GM18867 (cell line): ENCODE data around the gene ADGRG1.
"Not testable (repeated sequence)": the region's sequence is repeated elsewhere in the genome, so short reads cannot be mapped to it uniquely, and the experiment has no call there.

Experiments
- ATAC-seq: cut with Tn5 transposase; IDR thresholded peaks from one replicate; pipeline ENCODE4 v1.9.1; 2021; ENCODE audit warnings: mild to moderate bottlenecking, moderate library complexity; ENCODE audit not compliant: unreplicated experiment

The ADGRG1 gene

DNA sequence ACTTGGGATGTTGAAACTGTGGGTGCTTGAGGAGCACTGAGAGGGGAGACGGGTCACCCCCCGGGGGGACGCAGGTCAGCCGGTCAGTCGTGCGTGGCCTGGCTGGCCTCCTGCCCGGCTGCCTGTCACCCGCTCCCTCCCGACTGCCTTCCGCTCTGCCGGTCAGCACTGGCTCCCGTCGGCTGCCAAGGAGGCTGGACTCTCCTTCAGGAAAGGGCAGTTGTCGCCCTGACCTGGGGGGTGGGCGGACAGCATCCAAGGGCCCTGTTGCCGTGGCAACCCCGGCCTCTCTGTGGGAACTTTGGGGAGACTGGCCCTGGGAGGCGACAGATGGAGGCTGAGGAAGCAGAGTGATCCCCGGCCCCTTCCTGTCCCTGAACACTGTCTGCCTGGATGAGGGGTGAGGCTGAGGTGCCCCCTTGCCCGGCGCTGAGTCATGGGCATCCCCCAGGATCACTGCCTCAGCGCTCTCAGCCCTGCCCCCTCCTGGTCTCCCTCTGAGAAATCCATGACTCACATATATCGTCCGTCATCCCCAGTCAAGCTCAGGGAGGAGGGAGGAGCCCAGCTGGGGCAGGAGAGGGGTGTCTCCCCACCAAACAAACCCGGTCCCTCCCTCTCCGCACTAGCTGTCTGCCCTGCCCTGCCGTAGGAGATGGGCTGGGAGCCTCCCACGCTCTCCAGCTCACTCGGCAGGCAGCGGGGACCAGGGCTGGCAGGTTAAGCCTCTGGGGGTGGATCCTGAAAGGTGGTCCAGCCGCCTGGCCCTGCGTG lies at the start of gene ADGRG1:
TSS of gene ADGRG1 (plus strand) at position 623 of the 774 bp plus-strand sequence. CDS start 21,658 bp downstream, outside the sequence.
- ATAC-seq = no peak

- no peak for ATAC-seq
Measured at GRCh38 chr16:57579361-57579665, 49.1 kb upstream of the ADGRG1 start.

GRCh38 chr16:57585051-57585687 lies 43.3 kb upstream of the ADGRG1 start:
- no peak for ATAC-seq

DNA sequence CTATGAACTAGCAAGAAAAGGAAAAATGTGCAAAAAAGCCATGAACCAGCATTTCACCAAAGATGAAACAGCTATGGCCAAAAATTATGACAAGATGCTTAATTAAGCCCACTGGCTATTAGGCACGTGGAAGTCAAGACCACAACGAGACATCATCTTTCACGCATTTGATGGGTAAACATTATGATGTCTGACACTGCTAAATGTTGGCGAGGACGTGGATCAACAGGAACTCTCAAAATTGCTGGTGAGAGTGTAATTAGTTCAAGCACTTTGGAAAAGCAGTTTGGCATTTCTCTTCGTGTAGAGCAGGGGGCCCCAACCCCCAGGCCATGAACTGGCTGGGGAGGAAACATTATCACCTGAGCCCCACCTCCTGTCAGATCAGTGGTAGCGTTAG lies 39.6 kb upstream of the ADGRG1 start:
- ATAC-seq = no peak

DNA sequence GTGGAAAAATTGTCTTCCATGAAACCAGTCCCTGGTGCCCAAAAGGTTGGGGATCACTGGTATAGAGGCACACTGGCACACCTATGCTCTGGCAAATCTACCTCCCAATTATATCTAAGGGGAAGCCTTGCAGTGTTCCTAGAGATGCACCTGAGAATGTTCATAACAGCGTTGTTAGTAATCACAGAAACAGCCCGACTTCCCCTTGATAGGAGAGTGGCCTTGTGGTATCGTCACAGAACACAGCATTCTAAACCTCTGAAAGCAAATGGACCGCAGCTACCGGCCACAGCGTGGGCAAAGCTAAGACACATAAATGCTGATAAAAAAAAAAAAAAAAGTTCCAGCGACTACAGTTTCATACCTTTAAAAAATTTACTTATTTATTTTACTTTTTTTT lies 39.1 kb upstream of the ADGRG1 start:
- ATAC-seq = no peak

- ATAC-seq = peak; percentile 4
Measured at GRCh38 chr16:57590654-57591085, 37.8 kb upstream of the ADGRG1 start.

GRCh38 chr16:57591086-57591869 lies 37.2 kb upstream of the ADGRG1 start:
- ATAC-seq = peak; percentile 64

- no peak for ATAC-seq
Measured at GRCh38 chr16:57591870-57592485, 36.5 kb upstream of the ADGRG1 start.

DNA sequence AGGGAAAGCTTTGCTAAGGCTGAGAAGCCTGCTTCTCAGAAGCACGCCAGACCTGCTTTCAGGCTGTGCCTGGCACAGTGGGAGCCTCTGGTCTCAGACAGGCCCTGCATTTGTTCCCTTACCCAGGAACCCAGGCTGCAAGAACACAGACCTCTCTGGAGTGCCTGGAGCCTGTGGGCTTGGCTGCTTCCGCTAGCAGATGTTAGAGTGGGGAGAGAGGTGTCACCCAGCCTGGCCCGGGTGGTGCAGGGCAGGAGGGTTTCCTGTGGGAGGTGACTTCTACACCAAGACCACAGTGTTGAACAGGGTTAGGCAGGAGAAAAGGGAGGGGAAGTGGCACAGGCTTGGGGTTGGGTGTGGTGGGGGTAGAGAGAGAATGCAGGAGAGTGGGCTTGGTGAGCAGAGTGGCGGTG lies 35.8 kb upstream of the ADGRG1 start:
- peak; percentile 71 for ATAC-seq

DNA sequence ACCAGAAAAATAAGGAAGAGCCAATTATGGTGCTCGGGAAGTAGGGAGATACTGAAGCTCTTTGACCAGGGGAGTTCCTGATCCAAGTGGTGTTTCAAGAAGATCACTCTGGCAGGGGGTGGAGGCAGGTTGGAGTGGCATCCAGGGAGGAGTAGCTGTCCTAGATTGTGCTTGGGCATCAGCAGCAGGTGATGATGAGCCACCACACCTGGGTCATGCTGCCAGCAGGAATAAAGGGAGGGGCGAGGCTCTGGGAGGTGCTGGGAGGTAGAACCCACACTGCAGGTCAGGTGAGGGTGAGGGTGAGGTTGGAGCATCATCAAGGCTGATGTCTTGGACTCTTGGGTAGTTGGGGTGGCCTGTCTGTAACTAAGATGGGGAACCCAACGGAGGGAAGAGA lies 35.4 kb upstream of the ADGRG1 start:
- ATAC-seq = no peak

DNA sequence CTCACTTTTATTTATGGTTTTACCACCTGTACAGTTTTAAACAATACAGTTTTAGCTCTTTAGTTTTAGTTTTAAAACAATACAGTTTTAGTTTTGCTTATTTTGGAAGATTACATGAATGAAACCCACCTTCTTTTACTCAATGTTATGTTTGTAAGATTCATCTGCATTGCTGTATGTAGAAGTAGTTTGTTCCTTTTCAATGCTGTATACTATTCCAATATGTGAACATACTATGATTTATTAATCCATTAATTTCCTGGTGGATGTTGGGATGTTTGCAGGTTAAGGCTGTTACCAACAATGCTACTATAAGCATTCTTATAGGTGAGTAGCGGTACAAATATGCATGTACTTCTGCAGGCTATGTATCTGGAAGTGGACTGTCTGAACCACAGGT lies 34.4 kb upstream of the ADGRG1 start:
- ATAC-seq = no peak

DNA sequence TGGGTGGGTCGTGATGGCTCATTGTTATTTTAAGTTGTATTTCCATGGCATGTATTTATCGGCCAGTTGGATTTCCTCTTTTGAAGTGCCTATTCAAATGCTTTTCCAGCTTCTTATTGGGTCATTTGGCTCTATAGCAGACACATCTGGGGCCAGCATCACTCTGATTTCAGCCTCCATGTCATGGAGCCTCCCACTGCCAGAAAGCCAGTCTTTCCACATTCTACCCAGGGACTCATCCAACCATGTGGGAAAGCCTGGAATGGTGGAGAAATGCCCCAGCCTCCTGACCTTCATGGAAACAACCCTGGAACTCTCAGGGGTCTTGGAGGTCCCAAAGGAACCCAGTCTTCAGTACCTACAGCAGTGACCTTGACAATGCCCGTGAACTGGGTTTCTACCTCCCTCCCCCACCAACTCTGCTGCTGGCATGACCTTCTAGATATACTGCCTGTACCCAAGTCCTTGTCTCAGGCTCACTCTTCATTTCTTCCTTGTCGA lies 33.8 kb upstream of the ADGRG1 start:
- no peak for ATAC-seq

DNA sequence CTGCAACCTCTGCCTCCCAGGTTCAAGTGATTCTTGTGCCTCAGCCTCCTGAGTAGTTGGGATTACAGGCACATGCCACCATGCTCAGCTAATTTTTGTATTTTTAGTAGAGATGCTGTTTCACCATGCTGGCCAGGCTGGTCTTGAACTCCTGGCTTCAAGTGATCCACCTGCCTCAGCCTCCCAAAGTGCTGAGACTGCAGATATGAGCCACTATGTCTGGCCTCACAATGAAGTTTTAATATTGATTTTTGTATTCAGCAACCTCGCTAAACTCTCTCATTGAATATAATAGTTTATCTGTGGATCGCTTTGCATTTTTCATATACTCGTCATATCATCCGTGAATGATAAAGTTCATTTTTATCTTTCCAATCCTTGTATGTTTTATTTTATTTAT lies 32.2 kb upstream of the ADGRG1 start:
- ATAC-seq = not testable (repeated sequence)

- no peak for ATAC-seq
Measured at GRCh38 chr16:57598437-57598836, 30.0 kb upstream of the ADGRG1 start.

GRCh38 chr16:57600048-57600835 lies 28.2 kb upstream of the ADGRG1 start:
- ATAC-seq = no peak

- no peak for ATAC-seq
Measured at GRCh38 chr16:57600952-57601580, 27.4 kb upstream of the ADGRG1 start.

- peak; percentile 88 for ATAC-seq
Measured at GRCh38 chr16:57601801-57602478, 26.5 kb upstream of the ADGRG1 start.

DNA sequence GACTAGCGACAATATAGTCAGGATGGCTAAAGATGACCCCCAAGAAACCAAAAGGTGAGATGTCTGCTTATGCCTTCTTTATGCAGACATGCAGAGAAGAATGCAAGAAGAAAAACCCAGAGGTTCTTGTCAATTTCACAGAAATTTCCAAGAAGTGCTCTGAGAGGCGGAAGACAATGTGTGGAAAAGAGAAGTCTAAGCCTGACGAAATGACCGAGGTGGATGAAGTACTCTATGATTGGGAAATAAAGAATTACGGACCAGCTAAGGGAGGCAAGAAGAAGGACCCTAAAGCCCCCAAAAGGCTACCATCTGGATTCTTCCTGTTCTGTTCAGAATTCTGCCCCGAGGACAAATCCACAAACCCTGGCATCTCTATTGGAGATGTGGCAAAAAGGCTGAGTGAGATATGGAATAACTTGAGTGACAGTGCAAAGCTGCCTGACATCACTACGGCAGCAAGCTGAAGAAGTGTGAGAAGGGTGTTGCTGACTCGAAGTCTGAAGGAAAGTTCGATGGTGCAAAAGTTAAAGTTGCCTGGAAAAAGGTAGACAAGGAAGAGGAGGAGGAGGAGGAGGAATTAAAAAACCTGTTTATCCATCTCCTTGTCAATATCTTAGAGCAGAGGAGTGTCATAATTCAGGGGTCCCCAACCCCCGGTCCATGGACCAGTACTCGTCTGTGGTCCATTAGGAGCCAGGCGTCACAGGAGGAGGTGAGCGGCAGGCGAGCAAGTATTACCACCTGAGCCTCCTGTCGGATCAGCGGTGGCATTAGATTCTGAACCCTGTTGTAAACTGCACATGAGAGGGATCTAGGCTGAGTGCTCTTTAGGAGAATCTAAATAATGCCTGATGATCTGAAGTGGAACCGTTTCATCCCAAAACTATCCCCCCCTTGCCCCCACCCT lies 25.1 kb upstream of the ADGRG1 start:
- no peak for ATAC-seq
